ENCODE data around the gene TRPM5.

Gene TRPM5

GRCh38 chr11:2417856-2418692, 26.2 kb downstream of the TRPM5 start:
- Mint-ChIP-seq H3K9me3 (no peaks in the 10 kb centered on the region), H3K27me3 (no peaks in the 10 kb centered on the region), H3K27ac (no peak overlapping the region), H3K4me3 (no peak overlapping the region), H3K4me1 (peaks cover 2% of the 10 kb centered on the region), H3K36me3 (ENCODE audit: low read depth) (no peaks in the 10 kb centered on the region)
- DNase-seq (no peak), ATAC-seq (no peak)

GRCh38 chr11:2416765-2417164, 27.5 kb downstream of the TRPM5 start:
- peaks cover 2% of the 10 kb centered on the region for H3K4me1 Mint-ChIP-seq
- DNase-seq (no peak), ATAC-seq (no peak)
- no peak overlapping the region for H3K27ac Mint-ChIP-seq
- no peaks in the 10 kb centered on the region for H3K27me3 Mint-ChIP-seq
- no peaks in the 10 kb centered on the region for H3K9me3 Mint-ChIP-seq
- H3K36me3 Mint-ChIP-seq (ENCODE audit: low read depth): no peaks in the 10 kb centered on the region
- no peak overlapping the region for H3K4me3 Mint-ChIP-seq

GRCh38 chr11:2415601-2416380, 28.5 kb downstream of the TRPM5 start:
- ATAC-seq (no peak), DNase-seq (no peak)
- Mint-ChIP-seq H3K4me1 (peaks cover 2% of the 10 kb centered on the region), H3K4me3 (no peak overlapping the region), H3K27ac (no peak overlapping the region), H3K9me3 (no peaks in the 10 kb centered on the region), H3K27me3 (peaks cover 1% of the 10 kb centered on the region), H3K36me3 (ENCODE audit: low read depth) (no peaks in the 10 kb centered on the region)

GRCh38 chr11:2415171-2415570, 29.1 kb downstream of the TRPM5 start:
- no peaks in the 10 kb centered on the region for H3K36me3 Mint-ChIP-seq (ENCODE audit: low read depth)
- DNase-seq (no peak), ATAC-seq (no peak)
- H3K4me1 Mint-ChIP-seq: peaks cover 2% of the 10 kb centered on the region
- H3K27me3 Mint-ChIP-seq: peaks cover 1% of the 10 kb centered on the region
- no peaks in the 10 kb centered on the region for H3K9me3 Mint-ChIP-seq
- no peak overlapping the region for H3K27ac Mint-ChIP-seq
- no peak overlapping the region for H3K4me3 Mint-ChIP-seq

GRCh38 chr11:2414616-2415015, 29.7 kb downstream of the TRPM5 start:
- ATAC-seq (no peak), DNase-seq (no peak)
- Mint-ChIP-seq H3K4me3 (no peak overlapping the region), H3K27ac (no peak overlapping the region), H3K4me1 (no peaks in the 10 kb centered on the region), H3K27me3 (peaks cover 1% of the 10 kb centered on the region), H3K36me3 (ENCODE audit: low read depth) (no peaks in the 10 kb centered on the region), H3K9me3 (no peaks in the 10 kb centered on the region)

GRCh38 chr11:2413742-2414579, 30.4 kb downstream of the TRPM5 start:
- peaks cover 1% of the 10 kb centered on the region for H3K27me3 Mint-ChIP-seq
- no peak overlapping the region for H3K4me3 Mint-ChIP-seq
- DNase-seq: no peak
- H3K36me3 Mint-ChIP-seq (ENCODE audit: low read depth): no peaks in the 10 kb centered on the region
- no peaks in the 10 kb centered on the region for H3K9me3 Mint-ChIP-seq
- no peaks in the 10 kb centered on the region for H3K4me1 Mint-ChIP-seq
- no peak overlapping the region for H3K27ac Mint-ChIP-seq
- ATAC-seq: no peak

GRCh38 chr11:2412323-2412722, 32.0 kb downstream of the TRPM5 start:
- Mint-ChIP-seq H3K36me3 (ENCODE audit: low read depth) (no peaks in the 10 kb centered on the region), H3K4me1 (no peaks in the 10 kb centered on the region), H3K27ac (no peak overlapping the region), H3K4me3 (no peak overlapping the region), H3K27me3 (peaks cover 1% of the 10 kb centered on the region), H3K9me3 (no peaks in the 10 kb centered on the region)
- no peak for ATAC-seq
- no peak for DNase-seq

- Mint-ChIP-seq H3K9me3 (no peaks in the 10 kb centered on the region), H3K4me3 (no peak overlapping the region), H3K4me1 (no peaks in the 10 kb centered on the region), H3K27ac (no peak overlapping the region), H3K36me3 (ENCODE audit: low read depth) (no peaks in the 10 kb centered on the region), H3K27me3 (peaks cover 1% of the 10 kb centered on the region)
- DNase-seq (no peak), ATAC-seq (no peak)
Measured at GRCh38 chr11:2411446-2412305, 32.6 kb downstream of the TRPM5 start.

GRCh38 chr11:2410616-2411015, 33.7 kb downstream of the TRPM5 start:
- Mint-ChIP-seq H3K9me3 (no peaks in the 10 kb centered on the region), H3K4me3 (no peak overlapping the region), H3K4me1 (no peaks in the 10 kb centered on the region), H3K36me3 (ENCODE audit: low read depth) (no peaks in the 10 kb centered on the region), H3K27me3 (peaks cover 1% of the 10 kb centered on the region), H3K27ac (no peak overlapping the region)
- ATAC-seq (no peak), DNase-seq (no peak)

- Mint-ChIP-seq H3K4me1 (no peaks in the 10 kb centered on the region), H3K27ac (no peak overlapping the region), H3K9me3 (no peaks in the 10 kb centered on the region), H3K27me3 (peaks cover 1% of the 10 kb centered on the region), H3K4me3 (no peak overlapping the region), H3K36me3 (ENCODE audit: low read depth) (no peaks in the 10 kb centered on the region)
- no peak for DNase-seq
- ATAC-seq: no peak
Measured at GRCh38 chr11:2409611-2410468, 34.5 kb downstream of the TRPM5 start.

- Mint-ChIP-seq H3K4me3 (no peak overlapping the region), H3K36me3 (ENCODE audit: low read depth) (no peaks in the 10 kb centered on the region), H3K27ac (no peak overlapping the region), H3K27me3 (peaks cover 1% of the 10 kb centered on the region), H3K9me3 (no peaks in the 10 kb centered on the region), H3K4me1 (no peaks in the 10 kb centered on the region)
- DNase-seq: no peak
- no peak for ATAC-seq
Measured at GRCh38 chr11:2409126-2409525, 35.2 kb downstream of the TRPM5 start.

GRCh38 chr11:2408671-2409070, 35.6 kb downstream of the TRPM5 start:
- H3K4me3 Mint-ChIP-seq: no peak overlapping the region
- no peak for DNase-seq
- no peaks in the 10 kb centered on the region for H3K9me3 Mint-ChIP-seq
- H3K36me3 Mint-ChIP-seq (ENCODE audit: low read depth): no peaks in the 10 kb centered on the region
- peaks cover 1% of the 10 kb centered on the region for H3K27me3 Mint-ChIP-seq
- no peaks in the 10 kb centered on the region for H3K4me1 Mint-ChIP-seq
- no peak for ATAC-seq
- H3K27ac Mint-ChIP-seq: no peak overlapping the region

- peaks cover 1% of the 10 kb centered on the region for H3K27me3 Mint-ChIP-seq
- ATAC-seq (no peak), DNase-seq (no peak)
- no peaks in the 10 kb centered on the region for H3K36me3 Mint-ChIP-seq (ENCODE audit: low read depth)
- no peak overlapping the region for H3K27ac Mint-ChIP-seq
- peaks cover 8% of the 10 kb centered on the region for H3K4me1 Mint-ChIP-seq
- H3K9me3 Mint-ChIP-seq: no peaks in the 10 kb centered on the region
- H3K4me3 Mint-ChIP-seq: no peak overlapping the region
Measured at GRCh38 chr11:2406878-2407410, 37.4 kb downstream of the TRPM5 start.
